ENCODE measurements around the gene IFI30. TPM values are rescaled to one million over a fixed set of nuclear protein-coding genes. Genes with fewer than 3 reads are reported as not detected.

IFI30 gene
- total RNA-seq, 2 donors from 2014 or later = 47.5 to 79.3 TPM

- ATAC-seq (no peak), DNase-seq (no peak)
- intact Hi-C loops (cut with DNase I, micrococcal nuclease) = loop anchor here in 1 of 2 donors (10.0 kb wide), 1 partner anchor 53 kb away; no protein-coding TSS in a partner anchor
These were observed 38.1 kb downstream of the IFI30 start for GRCh38 chr19:18211683-18212082.

DNA sequence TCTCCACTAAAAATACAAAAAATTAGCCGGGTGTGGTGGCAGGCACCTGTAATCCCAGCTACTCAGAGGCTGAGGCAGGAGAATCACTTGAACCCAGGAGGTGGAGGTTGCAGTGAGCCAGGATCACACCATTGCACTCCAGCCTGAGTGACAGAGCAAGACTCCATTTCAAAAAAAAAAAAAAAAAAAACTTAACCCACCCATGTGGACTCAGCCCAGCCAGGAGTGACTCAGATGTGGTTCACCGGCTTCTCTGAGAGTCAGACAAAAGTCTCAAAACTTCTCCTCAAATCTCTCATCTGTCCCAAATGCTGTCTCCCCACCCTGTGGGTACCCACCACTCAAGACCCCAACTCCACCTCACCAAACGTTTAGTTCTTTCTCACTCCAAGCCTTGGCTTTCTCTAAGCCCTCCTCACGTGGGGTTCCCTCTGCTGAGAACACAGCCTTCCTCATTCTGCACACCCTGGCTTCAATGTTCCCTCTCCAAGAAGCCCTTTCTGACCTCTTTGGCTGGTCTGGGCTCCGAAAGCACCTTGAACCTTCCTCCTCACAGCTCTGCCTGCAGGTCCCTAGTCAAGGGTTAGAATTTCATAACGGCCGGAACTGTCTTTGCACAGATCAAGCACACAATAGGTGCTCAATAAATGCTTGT lies 41.3 kb downstream of the IFI30 start:
- ATAC-seq (no peak), DNase-seq (no peak)
- intact Hi-C loops (cut with DNase I, micrococcal nuclease) = loop anchor here in 1 of 2 donors (10.0 kb wide), 1 partner anchor 50 kb away; no protein-coding TSS in a partner anchor

DNA sequence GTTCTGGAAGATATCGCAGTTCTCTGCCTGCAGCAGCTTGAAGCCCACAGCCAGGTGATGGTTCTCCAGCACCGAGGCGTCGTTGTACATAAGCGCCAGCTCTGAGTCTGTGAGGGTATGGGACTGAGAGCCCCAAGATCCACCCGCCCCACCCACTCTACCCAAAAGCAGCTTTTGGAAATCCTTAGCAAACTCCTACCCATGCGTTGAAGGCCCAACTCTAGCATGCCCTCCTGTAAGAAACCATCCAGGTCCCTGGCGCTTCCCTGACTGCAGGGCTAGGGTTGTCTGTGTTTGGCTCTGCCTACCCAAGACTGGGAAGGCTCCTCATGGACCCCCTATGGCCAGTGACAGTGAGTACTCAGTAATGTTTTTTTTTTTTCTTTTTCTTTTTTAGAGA lies 43.2 kb downstream of the IFI30 start:
- DNase-seq (no peak), ATAC-seq (no peak)
- intact Hi-C loops (cut with DNase I, micrococcal nuclease) = loop anchor here in 1 of 2 donors (10.0 kb wide), 1 partner anchor 48 kb away; no protein-coding TSS in a partner anchor

DNA sequence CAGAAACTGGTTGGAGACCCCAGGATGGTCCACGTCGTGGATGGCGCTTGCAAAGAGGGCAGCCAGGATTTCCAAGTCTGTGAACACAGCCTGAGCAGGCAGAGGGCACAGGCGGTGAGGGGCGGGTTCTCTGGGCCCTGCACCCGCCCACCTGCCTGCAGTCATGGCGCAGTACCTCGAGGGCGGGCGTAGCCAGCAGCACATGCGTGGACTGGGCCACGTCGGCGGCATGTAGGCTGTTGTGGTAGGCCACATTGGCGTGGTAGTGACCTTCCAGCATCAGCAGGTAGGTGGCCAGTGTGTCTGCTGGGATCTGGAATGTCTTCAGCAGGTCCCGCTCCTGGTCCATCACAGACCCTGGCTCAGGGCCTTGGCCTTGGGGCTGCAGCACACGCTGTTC lies 44.5 kb downstream of the IFI30 start:
- ATAC-seq (no peak), DNase-seq (no peak)
- intact Hi-C loops (cut with DNase I, micrococcal nuclease) = loop anchor here in 1 of 2 donors (10.0 kb wide), 1 partner anchor 47 kb away; no protein-coding TSS in a partner anchor

- DNase-seq (no peak), ATAC-seq (no peak)
- intact Hi-C loops (cut with DNase I, micrococcal nuclease) = loop anchor here in 1 of 2 donors (10.0 kb wide), 1 partner anchor 46 kb away; no protein-coding TSS in a partner anchor
These were observed 45.0 kb downstream of the IFI30 start for GRCh38 chr19:18218600-18218999.

DNA sequence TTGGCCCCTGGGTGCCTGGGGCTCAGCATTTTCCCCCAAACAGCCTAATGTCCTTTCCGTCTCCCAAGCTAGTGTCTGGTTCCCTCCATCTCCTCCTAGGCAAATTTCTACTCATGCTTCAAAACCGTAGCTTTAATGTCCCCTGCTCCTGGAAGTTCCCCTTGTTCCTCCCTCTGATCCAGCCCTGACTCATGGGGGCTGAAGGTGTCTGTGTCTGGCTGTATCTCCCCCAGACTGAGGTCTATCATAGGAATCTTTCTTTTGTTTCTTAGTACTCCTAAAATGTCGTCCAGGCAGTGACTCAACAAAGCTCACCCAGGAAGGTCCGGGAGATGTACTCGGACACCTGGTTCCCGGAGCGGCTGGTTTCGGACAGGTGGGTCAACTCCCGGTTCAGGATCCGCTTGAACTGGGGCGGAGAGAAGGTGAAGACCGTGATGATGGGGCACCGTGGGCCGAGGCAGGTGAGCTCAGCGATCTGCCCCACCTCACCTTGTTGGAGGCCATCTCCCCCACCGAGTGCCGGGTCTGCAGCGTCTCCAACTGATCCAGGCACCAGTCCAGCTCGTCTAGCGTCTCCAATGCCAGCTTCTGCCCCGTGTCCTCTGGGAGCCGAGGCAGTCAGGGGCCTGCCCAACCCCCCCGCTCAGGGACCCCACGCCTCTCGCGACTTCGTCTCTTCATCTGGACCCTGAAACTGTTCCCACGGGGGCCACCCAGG lies 46.5 kb downstream of the IFI30 start:
- DNase-seq = no peak
- no peak for ATAC-seq
- intact Hi-C loops (cut with DNase I, micrococcal nuclease) = loop anchor here in 1 of 2 donors (10.0 kb wide), 1 partner anchor 45 kb away; no protein-coding TSS in a partner anchor

- intact Hi-C loops (cut with DNase I, micrococcal nuclease) = no loop called here
- DNase-seq (peak in 1 of 2 donors; percentile 23), ATAC-seq (peak; percentile 13)
These were observed 47.1 kb downstream of the IFI30 start for GRCh38 chr19:18220632-18221275.

DNA sequence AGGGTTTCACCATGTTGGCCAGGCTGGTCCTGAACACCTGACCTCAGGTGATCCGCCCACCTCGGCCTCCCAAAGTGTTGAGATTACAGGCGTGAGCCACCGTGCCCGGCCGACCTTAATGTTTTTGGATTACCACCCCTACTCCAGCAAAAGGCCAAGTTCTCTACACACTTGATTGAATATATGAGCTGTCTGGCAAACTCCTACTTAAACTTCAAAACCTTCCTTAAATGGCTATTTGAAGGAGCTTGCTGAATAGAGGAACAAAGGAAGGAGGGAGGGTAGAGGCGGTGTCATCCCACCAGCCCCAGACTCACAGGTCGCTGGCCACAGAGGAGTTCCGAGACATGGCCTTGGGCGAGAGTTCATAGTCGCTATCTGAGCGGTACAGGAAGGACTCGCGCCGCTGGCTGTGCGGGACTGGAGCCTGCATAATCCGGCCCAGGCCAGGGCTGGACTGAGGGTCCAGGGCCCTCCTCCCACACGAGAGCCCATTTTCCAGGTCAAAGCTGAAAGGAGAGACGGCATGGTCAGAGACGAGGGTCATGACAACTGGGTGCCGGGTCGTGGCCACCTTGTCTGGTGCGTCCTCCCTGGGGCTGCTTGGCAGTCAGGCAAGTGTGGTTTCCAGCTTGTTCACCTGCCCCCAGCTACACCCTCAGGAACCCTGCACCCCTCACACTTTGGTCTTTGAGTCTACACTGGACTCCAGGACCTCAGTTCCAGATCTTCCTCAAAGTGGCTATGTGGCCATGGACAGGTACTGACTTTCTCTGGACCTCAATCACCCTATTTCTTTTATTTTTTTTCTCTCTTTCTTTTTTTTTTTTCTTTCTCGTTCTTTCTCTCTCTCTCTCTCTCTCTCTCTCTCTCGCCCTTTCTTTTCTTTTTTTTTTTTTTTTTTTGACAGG lies 48.5 kb downstream of the IFI30 start:
- ATAC-seq (no peak), DNase-seq (no peak)
- intact Hi-C loops (cut with DNase I, micrococcal nuclease) = no loop called here

DNA sequence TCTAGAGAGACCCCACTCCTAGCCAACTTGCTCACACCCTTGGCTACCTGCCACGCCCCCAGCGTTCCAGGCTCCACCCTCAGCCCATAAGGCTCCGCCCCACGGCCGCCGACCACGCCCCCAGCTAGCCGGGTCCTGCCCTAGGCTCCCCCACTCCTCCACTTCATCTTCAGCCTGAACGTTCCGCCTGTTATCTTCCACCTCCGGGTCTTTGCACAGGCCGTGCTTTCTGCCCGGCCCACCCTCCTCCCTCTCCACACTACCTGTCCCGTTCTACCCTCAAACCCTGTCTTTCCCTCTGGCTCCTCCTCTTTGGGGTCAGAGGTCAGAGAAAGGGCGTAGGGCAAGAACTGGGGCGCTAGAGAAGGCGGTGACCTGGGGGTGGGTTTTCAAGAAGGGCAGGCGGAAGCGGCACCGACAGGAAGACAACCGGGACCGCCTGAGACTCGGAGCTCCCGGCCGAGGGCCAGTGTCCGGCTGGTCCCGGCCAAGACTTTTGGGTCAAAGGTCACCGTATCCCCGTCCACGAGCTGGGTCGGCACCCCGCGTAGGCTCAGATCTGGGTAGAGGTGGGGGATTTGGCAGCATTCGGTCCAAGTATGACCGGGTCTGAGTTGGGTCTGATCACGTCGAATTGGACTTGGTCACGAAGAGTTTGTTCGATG lies 50.4 kb downstream of the IFI30 start:
- DNase-seq (peak; percentile 51 to 53), ATAC-seq (peak; percentile 32)
- intact Hi-C loops (cut with DNase I, micrococcal nuclease) = no loop called here

- intact Hi-C loops (cut with DNase I, micrococcal nuclease) = no loop called here
- DNase-seq = peak; percentile 97 to 99
- ATAC-seq = peak; percentile 98
These were observed 51.1 kb downstream of the IFI30 start for GRCh38 chr19:18224525-18225354.

DNA sequence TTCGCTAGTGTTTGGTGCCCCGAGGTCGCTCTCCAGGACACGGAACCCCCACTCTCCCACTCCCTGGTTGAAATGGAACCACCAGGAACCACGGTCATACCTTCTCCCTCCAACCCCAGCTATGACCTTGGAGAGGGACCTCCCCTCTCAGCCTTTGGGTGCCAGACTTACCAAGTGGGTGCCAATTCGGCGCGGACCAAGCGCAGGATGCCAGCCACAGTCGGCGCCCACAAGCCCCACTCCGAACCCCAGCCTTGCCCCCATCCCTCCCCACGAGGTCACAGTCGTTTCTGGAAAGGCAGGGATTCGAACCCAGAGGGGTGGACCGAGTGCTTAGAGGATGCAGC lies 51.7 kb downstream of the IFI30 start:
- ATAC-seq (no peak), DNase-seq (no peak)
- intact Hi-C loops (cut with DNase I, micrococcal nuclease) = no loop called here

DNA sequence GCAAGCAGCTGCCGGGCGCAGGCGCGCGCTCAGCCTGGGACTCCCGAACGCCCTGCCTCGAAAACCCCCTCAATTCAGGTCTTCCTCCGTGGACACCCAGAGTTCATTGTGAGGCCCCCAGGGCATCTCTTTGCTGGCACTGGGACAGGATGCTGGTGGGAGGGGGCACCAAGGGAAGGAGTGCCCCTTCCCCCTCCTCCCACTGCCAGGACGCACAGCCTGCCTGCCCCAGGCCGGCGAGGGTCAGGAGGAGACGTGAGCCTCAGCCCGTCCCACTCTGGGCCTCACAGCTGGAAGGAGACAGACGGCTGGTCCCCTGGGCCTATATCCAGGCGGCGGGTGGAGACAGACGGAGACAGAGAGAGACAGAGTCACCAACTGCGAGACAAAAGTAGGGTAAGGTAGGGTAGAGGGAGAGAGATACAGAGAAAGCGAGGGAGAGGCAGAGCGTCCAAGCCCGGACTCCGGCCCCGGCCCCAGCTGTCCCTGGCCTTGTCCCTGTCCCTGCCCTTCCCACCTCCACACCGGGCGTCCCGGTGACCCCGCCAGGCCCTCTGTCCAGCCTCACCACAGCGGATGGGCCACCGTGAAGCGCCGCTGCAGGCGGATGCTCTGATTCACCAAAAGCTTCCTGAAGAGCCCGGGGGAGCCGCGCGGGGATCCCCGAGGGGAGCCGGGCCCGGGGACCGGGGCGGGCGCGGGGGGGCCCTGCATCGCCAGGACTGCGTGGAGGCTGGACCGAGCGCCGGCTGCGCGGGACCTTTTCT lies 52.3 kb downstream of the IFI30 start, which contains the start of gene PDE4C:
TSS of gene PDE4C (minus strand) at position 737 of the 767 bp plus-strand sequence. CDS start at position 714, 23 bp downstream.
- ATAC-seq = no peak
- no peak for DNase-seq
- intact Hi-C loops (cut with DNase I, micrococcal nuclease) = no loop called here

GRCh38 chr19:18226956-18227780 lies 53.6 kb downstream of the IFI30 start:
- no peak for DNase-seq
- ATAC-seq = no peak
- intact Hi-C loops (cut with DNase I, micrococcal nuclease) = no loop called here

Data from left colon (tissue), 2 donors.